HFFc6 (cell line): ENCODE data around the gene STRA6. TPM values are rescaled to one million over a fixed set of nuclear protein-coding genes. Genes with fewer than 3 reads are reported as not detected.

ENCODE experiments used
- DNase-seq: peaks from one replicate; pipeline ENCODE4 v3.0.0-alpha.2; 2018
- H3K27ac Mint-ChIP-seq: 2 replicates; pipeline ENCODE4 v1.8.0; 2020; ENCODE audit warnings: mild to moderate bottlenecking, mixed read lengths
- H3K27me3 Mint-ChIP-seq: 2 replicates; pipeline ENCODE4 v1.8.0; 2021; ENCODE audit warnings: mild to moderate bottlenecking, moderate library complexity, mixed read lengths; ENCODE audit not compliant: insufficient read depth
- H3K36me3 Mint-ChIP-seq: 2 replicates; pipeline ENCODE4 v1.8.0; 2021; ENCODE audit warnings: low read depth, mixed read lengths
- H3K4me1 Mint-ChIP-seq: 2 replicates; pipeline ENCODE4 v1.8.0; 2020; ENCODE audit warnings: low read depth, mixed read lengths
- H3K4me3 Mint-ChIP-seq: 2 replicates; pipeline ENCODE4 v1.8.0; 2020; ENCODE audit warnings: mild to moderate bottlenecking, moderate library complexity, mixed read lengths
- H3K9me3 Mint-ChIP-seq: 2 replicates; pipeline ENCODE4 v1.8.0; 2020; ENCODE audit warnings: mild to moderate bottlenecking, mixed read lengths
- total RNA-seq, 6 experiments: library from RNA; stranded (reverse); fragmentation: NEBNext Ultra II Directional; extraction: Animal tissue kit (Norgen Biotek cat#: 25700); gene quantifications; 2 replicates in 1 of 6; 3 replicates in 5 of 6; pipeline ENCODE4 v1.2.3, GENCODE V29; 2021
- TF ChIP-seq, protein P1 (sequence below): fragments of 200-600 bp; sonication (generic); IDR thresholded peaks from 2 replicates; pipeline ENCODE4 v1.5.0; 2021; ENCODE audit warnings: antibody characterized with exemption, mild to moderate bottlenecking

STRA6 gene
- total RNA-seq, 6 experiments from 2014 or later = 2.2 to 3.2 (median 2.6) TPM

DNA sequence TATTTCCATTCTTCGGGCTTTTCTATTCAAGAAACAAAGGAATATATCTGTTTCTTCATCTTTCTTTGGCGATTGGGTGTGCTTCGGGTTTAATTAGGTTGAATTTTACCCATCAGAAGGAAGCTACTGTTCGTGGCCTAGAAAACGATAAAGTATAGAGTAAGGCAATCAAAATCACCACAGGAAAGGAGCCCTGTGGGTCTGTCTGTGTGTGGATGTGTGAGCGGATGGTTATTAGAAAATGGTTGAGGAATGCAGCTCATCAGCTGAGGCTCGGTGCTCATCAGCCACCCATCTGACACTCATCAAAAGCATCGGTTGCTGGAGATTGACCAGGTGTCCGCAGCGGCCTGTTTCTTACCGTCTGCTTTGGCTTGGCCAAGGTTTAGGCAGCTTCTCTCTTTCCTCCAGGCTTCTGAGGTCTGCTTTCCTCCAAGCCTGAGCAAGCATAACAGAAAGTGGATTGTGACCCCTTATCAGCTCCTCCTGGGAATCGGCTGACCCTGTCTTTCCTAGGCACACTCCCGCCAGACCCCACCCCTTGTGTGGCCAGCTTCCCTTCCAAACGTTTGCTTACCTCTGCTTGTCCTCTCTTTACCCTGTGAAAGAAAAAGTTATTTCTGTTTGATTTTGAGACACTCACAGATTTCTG, 46.7 kb downstream of the STRA6 start:
- Mint-ChIP-seq H3K27me3 (peaks cover 7% of the 10 kb centered on the region), H3K9me3 (no peaks in the 10 kb centered on the region), H3K4me3 (no peak overlapping the region), H3K36me3 (no peaks in the 10 kb centered on the region), H3K27ac (no peak overlapping the region), H3K4me1 (peaks cover 25% of the 10 kb centered on the region; the same call in 1 of the 2 replicates)
- TF ChIP-seq, protein P1, sequence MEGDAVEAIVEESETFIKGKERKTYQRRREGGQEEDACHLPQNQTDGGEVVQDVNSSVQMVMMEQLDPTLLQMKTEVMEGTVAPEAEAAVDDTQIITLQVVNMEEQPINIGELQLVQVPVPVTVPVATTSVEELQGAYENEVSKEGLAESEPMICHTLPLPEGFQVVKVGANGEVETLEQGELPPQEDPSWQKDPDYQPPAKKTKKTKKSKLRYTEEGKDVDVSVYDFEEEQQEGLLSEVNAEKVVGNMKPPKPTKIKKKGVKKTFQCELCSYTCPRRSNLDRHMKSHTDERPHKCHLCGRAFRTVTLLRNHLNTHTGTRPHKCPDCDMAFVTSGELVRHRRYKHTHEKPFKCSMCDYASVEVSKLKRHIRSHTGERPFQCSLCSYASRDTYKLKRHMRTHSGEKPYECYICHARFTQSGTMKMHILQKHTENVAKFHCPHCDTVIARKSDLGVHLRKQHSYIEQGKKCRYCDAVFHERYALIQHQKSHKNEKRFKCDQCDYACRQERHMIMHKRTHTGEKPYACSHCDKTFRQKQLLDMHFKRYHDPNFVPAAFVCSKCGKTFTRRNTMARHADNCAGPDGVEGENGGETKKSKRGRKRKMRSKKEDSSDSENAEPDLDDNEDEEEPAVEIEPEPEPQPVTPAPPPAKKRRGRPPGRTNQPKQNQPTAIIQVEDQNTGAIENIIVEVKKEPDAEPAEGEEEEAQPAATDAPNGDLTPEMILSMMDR = no peak
- no peak for DNase-seq

DNA sequence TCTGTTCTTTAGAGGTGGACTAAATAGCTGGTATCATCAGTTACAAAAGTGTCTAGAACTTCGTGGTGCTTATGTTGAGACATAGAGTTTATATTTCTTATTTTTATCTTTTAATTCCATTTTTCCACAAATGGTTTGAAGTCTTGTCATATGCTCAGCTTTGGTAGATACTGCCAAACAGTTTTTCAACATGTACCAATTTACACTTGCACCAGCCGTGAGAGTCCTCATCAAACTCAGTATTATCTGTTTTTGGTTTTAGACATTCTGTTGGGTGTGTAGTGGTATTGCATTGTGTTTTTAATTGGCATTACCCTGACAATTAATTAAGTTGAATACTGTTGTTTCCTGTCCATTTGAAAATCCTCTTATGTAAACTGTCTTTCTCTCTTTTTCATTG, 55.5 kb downstream of the STRA6 start:
- TF ChIP-seq, protein P1 = no peak
- Mint-ChIP-seq H3K27ac (no peak overlapping the region), H3K36me3 (no peaks in the 10 kb centered on the region), H3K4me1 (no peaks in the 10 kb centered on the region), H3K9me3 (no peaks in the 10 kb centered on the region; the same call in 1 of the 2 replicates), H3K4me3 (no peak overlapping the region), H3K27me3 (peaks cover 14% of the 10 kb centered on the region)
- DNase-seq = no peak

DNA sequence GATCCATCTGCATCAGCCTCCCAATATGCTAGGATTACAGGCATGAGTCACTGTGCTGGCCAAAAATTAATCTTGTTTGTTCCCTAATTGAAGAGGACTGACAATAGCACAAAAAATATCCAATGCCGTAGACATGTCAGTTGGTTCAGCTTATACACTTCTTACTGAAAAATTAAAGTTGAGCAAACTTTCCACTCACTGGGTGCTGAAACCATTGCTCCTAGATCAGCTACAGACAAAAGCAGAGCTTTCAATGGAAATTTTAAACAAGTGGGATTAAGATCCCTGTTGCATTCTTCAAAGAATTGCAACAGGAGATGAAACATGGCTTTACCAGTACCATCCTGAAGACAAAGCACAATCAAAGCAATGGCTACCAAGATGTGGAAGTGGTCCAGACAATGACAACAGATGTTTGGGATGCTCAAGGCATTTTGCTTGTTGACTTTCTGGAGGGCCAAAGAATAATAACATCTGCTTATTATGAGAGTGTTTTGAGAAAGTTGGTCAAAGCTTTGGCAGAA, 56.2 kb downstream of the STRA6 start:
- no peaks in the 10 kb centered on the region; the same call in 1 of the 2 replicates for H3K9me3 Mint-ChIP-seq
- no peak for DNase-seq
- no peak overlapping the region for H3K4me3 Mint-ChIP-seq
- TF ChIP-seq, protein P1 = no peak
- peaks cover 19% of the 10 kb centered on the region for H3K27me3 Mint-ChIP-seq
- H3K27ac Mint-ChIP-seq = no peak overlapping the region
- no peaks in the 10 kb centered on the region for H3K36me3 Mint-ChIP-seq
- no peaks in the 10 kb centered on the region for H3K4me1 Mint-ChIP-seq

DNA sequence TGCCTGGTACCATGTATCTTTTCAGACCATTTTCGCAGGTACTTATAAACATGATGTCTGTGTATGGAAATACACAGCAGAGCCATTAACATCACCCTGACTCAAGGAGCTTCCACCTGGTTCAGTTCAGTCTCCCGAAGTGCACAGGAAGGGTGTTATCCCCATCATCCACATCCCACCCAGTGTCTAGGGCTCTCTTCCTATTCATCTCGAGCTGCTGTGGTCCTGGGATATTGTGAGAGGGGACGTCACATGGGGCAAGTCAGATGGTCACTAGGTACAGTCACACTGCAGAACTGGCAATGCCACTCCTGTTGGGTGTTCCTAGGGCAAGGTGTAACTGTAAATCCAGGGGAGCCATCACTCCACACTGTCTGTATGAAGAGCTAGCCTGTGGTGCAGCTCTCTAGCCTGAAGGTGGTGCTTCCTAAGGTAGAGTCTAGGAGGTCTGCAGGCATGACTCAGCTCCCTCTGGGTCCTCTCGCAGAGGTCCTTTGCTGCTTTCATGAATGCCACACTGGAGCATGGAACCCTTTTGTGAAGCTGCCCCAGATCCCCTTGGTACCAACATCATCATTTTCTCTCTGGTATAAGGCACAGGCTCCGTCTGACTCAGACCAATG, 58.3 kb downstream of the STRA6 start:
- no peak overlapping the region for H3K4me3 Mint-ChIP-seq
- DNase-seq = no peak
- H3K9me3 Mint-ChIP-seq = no peaks in the 10 kb centered on the region; the same call in 1 of the 2 replicates
- no peak overlapping the region for H3K27ac Mint-ChIP-seq
- H3K27me3 Mint-ChIP-seq = peaks cover 18% of the 10 kb centered on the region
- no peaks in the 10 kb centered on the region for H3K4me1 Mint-ChIP-seq
- H3K36me3 Mint-ChIP-seq = no peaks in the 10 kb centered on the region
- TF ChIP-seq, protein P1 = no peak

DNA sequence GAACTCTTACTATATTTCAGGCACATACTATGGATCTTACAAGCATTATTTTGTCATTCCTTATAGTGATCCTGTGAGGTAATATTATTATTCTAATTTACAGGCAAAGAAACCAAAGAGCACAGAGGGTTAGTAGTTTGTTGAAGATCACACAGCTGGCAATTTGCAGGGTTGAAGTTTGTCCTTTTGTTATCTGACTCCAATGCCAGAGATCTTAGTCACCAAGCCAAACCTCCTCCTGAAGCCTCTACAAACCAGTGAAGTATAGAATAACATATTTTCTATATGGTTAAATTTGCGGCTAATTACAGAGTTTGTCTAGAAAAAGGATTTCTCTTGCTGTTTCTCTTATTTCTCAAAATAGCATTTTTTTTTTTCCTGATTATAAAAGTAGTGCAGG, 61.0 kb downstream of the STRA6 start:
- Mint-ChIP-seq H3K9me3 (no peaks in the 10 kb centered on the region), H3K4me3 (no peak overlapping the region), H3K36me3 (no peaks in the 10 kb centered on the region), H3K27me3 (peaks cover 10% of the 10 kb centered on the region), H3K27ac (no peak overlapping the region), H3K4me1 (peaks cover 9% of the 10 kb centered on the region)
- no peak for DNase-seq
- TF ChIP-seq, protein P1 = no peak
